Stimulated activated naive CD8-positive, alpha-beta T cell treated with anti-CD3 and anti-CD28 coated beads, Interleukin-15, Interleukin-2, amounts not matched to agents 100 ng/mL and 50 ng/mL, for 24 hours (primary cell): Measurements from ENCODE around the gene SSRP1.
"Not testable (repeated sequence)": the region's sequence is repeated elsewhere in the genome, so short reads cannot be mapped to it uniquely, and the experiment has no call there.

Experiments used
- H3K27ac Mint-ChIP-seq: one replicate; pipeline ENCODE4 v1.8.0; 2021; ENCODE audit warnings: mild to moderate bottlenecking, mixed read lengths
- H3K27me3 Mint-ChIP-seq: one replicate; pipeline ENCODE4 v1.8.0; 2021; ENCODE audit warnings: mixed read lengths
- H3K36me3 Mint-ChIP-seq: one replicate; pipeline ENCODE4 v1.8.0; 2021; ENCODE audit warnings: low read depth, mixed read lengths
- H3K4me1 Mint-ChIP-seq: one replicate; pipeline ENCODE4 v1.8.0; 2021; ENCODE audit warnings: low read depth, mixed read lengths
- H3K4me3 Mint-ChIP-seq: one replicate; pipeline ENCODE4 v1.8.0; 2021; ENCODE audit warnings: mild to moderate bottlenecking, mixed read lengths
- H3K9me3 Mint-ChIP-seq: one replicate; pipeline ENCODE4 v1.8.0; 2021; ENCODE audit warnings: mixed read lengths

SSRP1 gene

DNA sequence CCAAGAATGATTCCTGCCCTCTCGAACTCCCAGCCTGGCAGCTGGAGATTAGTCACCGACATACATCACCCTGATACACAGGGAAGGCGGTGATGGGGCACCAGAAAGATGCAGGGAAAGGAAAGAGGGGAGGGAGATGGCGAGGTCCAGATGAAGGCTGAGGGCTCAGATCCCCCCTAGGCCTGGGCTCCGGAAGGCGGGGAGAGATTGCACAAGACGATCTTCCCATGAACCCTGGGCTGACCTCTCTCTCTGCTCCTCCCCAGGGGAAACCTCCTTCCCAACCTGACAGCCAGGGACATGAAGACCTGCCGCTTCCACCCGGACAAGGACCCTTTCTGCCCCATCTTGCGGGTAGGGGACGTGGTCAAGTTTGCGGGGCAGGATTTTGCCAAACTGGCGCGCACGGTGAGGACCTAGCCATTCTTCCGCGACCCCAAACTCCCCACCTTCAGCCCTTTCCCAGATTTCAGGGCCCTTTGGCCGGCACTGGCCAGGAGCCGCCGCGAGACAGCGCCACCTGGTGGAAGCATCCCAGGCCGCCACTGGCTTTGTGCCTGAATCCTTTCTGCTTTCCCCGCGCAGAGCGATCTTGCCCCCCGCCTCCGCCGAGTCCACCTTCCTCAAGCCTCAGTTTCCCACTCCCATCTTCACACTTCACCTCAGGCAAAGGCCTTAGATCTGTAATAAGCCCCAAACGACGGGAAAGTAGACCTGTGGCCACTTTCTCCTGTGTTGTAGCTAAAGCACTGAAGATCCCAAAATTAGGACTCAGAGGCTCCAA is 14.0 kb upstream of the SSRP1 start:
- Mint-ChIP-seq H3K27me3 (peaks cover 10% of the 10 kb centered on the region), H3K4me3 (no peak overlapping the region), H3K36me3 (no peaks in the 10 kb centered on the region), H3K9me3 (no peaks in the 10 kb centered on the region), H3K4me1 (no peaks in the 10 kb centered on the region), H3K27ac (no peak overlapping the region)

DNA sequence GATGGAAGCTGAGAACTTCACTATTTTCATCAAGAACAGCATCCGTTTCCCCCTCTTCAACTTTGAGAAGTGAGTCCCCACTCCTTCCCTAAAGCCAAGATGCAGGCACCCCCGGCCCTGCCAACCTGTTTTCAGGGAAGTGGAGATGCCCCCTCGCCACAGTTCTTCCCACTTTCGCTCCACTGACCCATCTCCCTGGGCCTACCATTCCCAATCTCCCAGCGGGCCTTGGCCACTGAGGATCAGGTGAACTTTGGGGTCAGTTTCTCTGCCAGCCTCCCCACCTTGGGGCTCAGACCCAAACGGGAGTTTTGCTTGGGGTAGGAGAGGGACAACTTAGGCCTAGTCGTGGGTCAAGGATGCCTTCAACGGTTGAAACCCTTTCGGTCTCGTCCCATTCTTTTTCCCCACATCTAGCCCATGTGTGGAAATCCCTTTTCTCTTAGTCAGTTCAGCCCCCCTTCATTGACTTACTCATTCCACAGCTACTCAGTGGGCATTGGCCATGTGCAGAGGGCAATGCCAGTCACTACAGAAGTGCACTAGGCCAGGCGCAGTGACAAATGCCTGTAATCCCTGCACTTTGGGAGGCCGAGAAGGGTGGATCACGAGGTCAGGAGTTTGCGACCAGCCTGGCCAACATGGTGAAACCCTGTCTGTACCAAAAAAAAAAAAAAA is 13.1 kb upstream of the SSRP1 start:
- no peaks in the 10 kb centered on the region for H3K36me3 Mint-ChIP-seq
- no peak overlapping the region for H3K27ac Mint-ChIP-seq
- H3K9me3 Mint-ChIP-seq: no peaks in the 10 kb centered on the region
- H3K4me3 Mint-ChIP-seq: no peak overlapping the region
- H3K27me3 Mint-ChIP-seq: peaks cover 6% of the 10 kb centered on the region
- no peaks in the 10 kb centered on the region for H3K4me1 Mint-ChIP-seq

- no peaks in the 10 kb centered on the region for H3K36me3 Mint-ChIP-seq
- no peaks in the 10 kb centered on the region for H3K9me3 Mint-ChIP-seq
- no peaks in the 10 kb centered on the region for H3K4me1 Mint-ChIP-seq
- peaks cover 6% of the 10 kb centered on the region for H3K27me3 Mint-ChIP-seq
- H3K4me3 Mint-ChIP-seq: no peak overlapping the region
- H3K27ac Mint-ChIP-seq: no peak overlapping the region
Measured at GRCh38 chr11:57348052-57348451, 12.4 kb upstream of the SSRP1 start.

DNA sequence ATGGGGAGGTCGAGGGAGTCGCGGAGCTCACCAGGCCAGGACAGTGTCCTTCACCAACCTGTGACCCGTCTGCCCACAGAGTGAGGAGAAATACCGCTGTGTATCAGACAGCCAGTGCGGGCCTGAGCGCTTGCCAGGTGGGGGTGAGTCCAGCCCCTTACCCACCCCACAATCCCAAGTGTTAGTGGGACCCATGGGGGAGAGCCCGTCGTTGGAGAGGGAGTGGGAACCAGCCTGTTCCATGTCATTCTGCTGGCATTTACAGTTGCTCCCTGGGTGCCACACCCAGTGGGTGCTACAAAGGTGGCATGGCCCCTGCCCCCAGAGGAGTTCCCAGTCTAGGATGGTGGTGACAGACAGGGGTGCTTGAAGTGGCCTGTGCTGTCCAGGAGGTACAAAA is 11.6 kb upstream of the SSRP1 start:
- H3K4me1 Mint-ChIP-seq: no peaks in the 10 kb centered on the region
- H3K27me3 Mint-ChIP-seq: peaks cover 6% of the 10 kb centered on the region
- H3K4me3 Mint-ChIP-seq: no peak overlapping the region
- no peak overlapping the region for H3K27ac Mint-ChIP-seq
- no peaks in the 10 kb centered on the region for H3K36me3 Mint-ChIP-seq
- H3K9me3 Mint-ChIP-seq: no peaks in the 10 kb centered on the region

GRCh38 chr11:57345555-57346211 is 10.0 kb upstream of the SSRP1 start:
- Mint-ChIP-seq H3K27ac (peak overlapping the region; percentile 24), H3K9me3 (no peaks in the 10 kb centered on the region), H3K4me3 (no peak overlapping the region), H3K36me3 (no peaks in the 10 kb centered on the region), H3K27me3 (no peaks in the 10 kb centered on the region), H3K4me1 (peaks cover 5% of the 10 kb centered on the region)

- Mint-ChIP-seq H3K27me3 (no peaks in the 10 kb centered on the region), H3K9me3 (no peaks in the 10 kb centered on the region), H3K27ac (no peak overlapping the region), H3K4me3 (no peak overlapping the region), H3K4me1 (peaks cover 7% of the 10 kb centered on the region), H3K36me3 (no peaks in the 10 kb centered on the region)
Measured at GRCh38 chr11:57344826-57345225, 9.1 kb upstream of the SSRP1 start.

GRCh38 chr11:57343825-57344224 is 8.1 kb upstream of the SSRP1 start:
- H3K4me1 Mint-ChIP-seq: peaks cover 7% of the 10 kb centered on the region

GRCh38 chr11:57342702-57343101 is 7.0 kb upstream of the SSRP1 start:
- H3K9me3 Mint-ChIP-seq: no peaks in the 10 kb centered on the region
- H3K27ac Mint-ChIP-seq: no peak overlapping the region
- no peak overlapping the region for H3K4me3 Mint-ChIP-seq
- no peaks in the 10 kb centered on the region for H3K36me3 Mint-ChIP-seq
- peaks cover 7% of the 10 kb centered on the region for H3K4me1 Mint-ChIP-seq
- no peaks in the 10 kb centered on the region for H3K27me3 Mint-ChIP-seq

More at GRCh38 chr11:57343825-57344224, 8.1 kb upstream of the SSRP1 start:
- no peaks in the 10 kb centered on the region for H3K36me3 Mint-ChIP-seq
- H3K9me3 Mint-ChIP-seq: no peaks in the 10 kb centered on the region
- H3K4me3 Mint-ChIP-seq: no peak overlapping the region
- no peak overlapping the region for H3K27ac Mint-ChIP-seq
- H3K27me3 Mint-ChIP-seq: no peaks in the 10 kb centered on the region

GRCh38 chr11:57341250-57341808 is 5.6 kb upstream of the SSRP1 start:
- no peaks in the 10 kb centered on the region for H3K27me3 Mint-ChIP-seq
- H3K9me3 Mint-ChIP-seq: no peaks in the 10 kb centered on the region
- H3K36me3 Mint-ChIP-seq: no peaks in the 10 kb centered on the region
- peaks cover 12% of the 10 kb centered on the region for H3K4me1 Mint-ChIP-seq
- no peak overlapping the region for H3K27ac Mint-ChIP-seq
- no peak overlapping the region for H3K4me3 Mint-ChIP-seq

DNA sequence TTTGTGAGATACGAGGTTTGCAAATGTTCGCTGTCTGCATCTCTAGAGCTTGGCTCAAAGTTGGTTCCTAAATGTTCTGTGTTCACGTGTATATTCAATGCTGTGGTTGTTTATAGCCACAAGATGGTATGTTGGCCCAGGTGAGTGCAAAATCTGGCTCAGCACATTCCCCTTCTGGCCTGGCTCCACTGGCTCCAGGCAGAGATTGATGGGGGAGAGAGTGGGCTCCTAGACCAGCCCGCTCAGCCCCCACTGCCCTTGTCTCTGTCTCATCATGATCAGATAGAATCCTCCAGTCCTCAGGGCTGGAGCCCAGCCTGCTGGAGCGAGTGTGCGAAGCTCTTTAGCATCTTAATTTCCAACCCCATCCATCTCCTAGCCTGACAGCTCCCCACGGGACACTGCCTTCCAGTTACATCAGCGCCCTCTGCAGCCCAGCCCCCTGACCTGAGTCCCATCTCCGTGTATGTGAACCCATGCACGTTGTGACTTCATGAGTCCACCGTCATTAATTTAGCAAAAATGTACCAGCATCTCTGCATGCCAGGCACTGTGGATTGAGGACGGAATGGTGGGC is 4.4 kb upstream of the SSRP1 start:
- Mint-ChIP-seq H3K27me3 (no peaks in the 10 kb centered on the region), H3K36me3 (no peaks in the 10 kb centered on the region), H3K4me1 (peaks cover 19% of the 10 kb centered on the region), H3K27ac (no peak overlapping the region), H3K9me3 (no peaks in the 10 kb centered on the region), H3K4me3 (no peak overlapping the region)

GRCh38 chr11:57339328-57339727 is 3.6 kb upstream of the SSRP1 start:
- H3K9me3 Mint-ChIP-seq: no peaks in the 10 kb centered on the region
- H3K4me1 Mint-ChIP-seq: peaks cover 26% of the 10 kb centered on the region
- no peak overlapping the region for H3K4me3 Mint-ChIP-seq
- H3K36me3 Mint-ChIP-seq: peaks cover 4% of the 10 kb centered on the region
- H3K27me3 Mint-ChIP-seq: no peaks in the 10 kb centered on the region
- no peak overlapping the region for H3K27ac Mint-ChIP-seq

DNA sequence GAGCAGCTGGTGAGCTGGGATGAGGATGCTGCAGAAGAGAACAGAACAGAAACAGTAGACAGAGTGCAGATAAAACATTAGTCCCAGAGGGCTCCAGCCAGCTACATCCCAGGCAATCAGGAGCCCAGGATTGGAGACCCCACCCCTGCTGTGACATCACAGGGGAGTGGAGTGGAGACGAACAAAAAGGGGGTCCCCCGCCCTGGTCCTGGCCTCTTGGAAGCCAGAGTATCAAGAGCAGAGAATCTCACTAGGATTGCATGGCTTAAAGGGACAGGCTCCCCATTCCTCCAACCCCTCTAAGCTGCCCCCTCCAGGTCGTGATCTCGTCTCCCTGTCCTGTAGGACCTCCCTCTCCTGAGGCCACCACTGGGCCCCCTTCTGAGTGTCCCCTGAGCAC is 2.5 kb upstream of the SSRP1 start, which contains the start of gene P2RX3:
P2RX3 (plus strand) TSS at position 211 of the 400 bp plus-strand sequence. CDS start 199 bp downstream, outside the sequence.
- no peaks in the 10 kb centered on the region for H3K27me3 Mint-ChIP-seq
- peaks cover 15% of the 10 kb centered on the region for H3K36me3 Mint-ChIP-seq
- H3K27ac Mint-ChIP-seq: peak within 1 kb of the TSS; percentile 36
- no peak within 1 kb of the TSS for H3K4me3 Mint-ChIP-seq
- H3K9me3 Mint-ChIP-seq: no peaks in the 10 kb centered on the region
- peaks cover 36% of the 10 kb centered on the region for H3K4me1 Mint-ChIP-seq

DNA sequence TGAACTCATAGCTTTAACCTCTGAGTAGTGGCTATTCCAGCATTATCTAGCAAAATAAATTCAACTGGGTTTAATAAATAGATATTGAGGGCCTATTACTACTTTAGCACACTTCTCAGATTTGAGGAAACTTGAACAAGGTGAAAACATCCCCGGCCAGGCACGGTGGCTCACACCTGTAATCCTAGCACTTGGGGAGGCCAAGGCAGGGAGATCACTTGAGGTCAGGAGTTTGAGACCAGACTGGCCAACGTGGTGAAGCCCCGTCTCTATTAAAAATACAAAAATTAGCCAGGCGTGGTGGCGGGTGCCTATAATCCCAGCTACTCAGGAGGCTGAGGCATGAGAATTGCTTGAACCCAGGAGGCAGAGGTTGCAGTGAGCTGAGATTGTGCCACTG is 1.2 kb upstream of the SSRP1 start:
- Mint-ChIP-seq H3K4me1 (peaks cover 36% of the 10 kb centered on the region), H3K27ac (peak overlapping the region; percentile 97), H3K4me3 (peak overlapping the region; percentile 93), H3K36me3 (peaks cover 26% of the 10 kb centered on the region)
- H3K9me3 Mint-ChIP-seq, H3K27me3 Mint-ChIP-seq: not testable (repeated sequence)

DNA sequence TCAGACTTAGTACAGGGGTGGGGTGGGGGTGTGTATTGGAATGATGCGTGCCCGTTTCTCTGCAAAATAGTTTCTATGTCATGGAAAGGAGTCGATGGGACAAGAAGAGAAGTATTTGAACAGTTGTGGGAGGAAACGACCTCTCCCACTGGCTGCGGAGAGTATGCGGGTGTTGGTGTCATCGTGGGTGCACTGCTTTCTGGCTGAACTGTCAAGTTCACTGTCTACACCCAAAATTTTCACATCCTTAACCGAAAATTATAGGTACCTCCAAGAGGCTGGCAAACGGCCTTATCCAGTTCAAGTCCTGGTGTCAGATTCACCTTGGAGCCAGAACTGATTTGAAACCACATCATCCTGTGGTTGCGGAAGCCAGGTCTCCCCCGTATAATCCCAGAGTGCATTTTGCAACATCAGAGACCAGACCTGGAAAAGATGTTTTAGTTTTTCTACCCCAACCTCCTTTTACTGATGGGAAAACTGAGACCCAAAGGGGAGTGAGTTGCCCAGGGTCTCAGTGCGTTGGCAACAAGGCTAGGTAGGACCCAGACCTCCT is 497 bp upstream of the SSRP1 start:
- H3K27me3 Mint-ChIP-seq: no peaks in the 10 kb centered on the region
- peak overlapping the region; percentile 97 for H3K27ac Mint-ChIP-seq
- peaks cover 40% of the 10 kb centered on the region for H3K4me1 Mint-ChIP-seq
- peaks cover 32% of the 10 kb centered on the region for H3K36me3 Mint-ChIP-seq
- H3K4me3 Mint-ChIP-seq: peak overlapping the region; percentile 93
- H3K9me3 Mint-ChIP-seq: no peaks in the 10 kb centered on the region
